Endothelial cell of hepatic sinusoid (primary cell): ENCODE results near the gene GABPA.

Experiments
- in situ Hi-C: cut with HindIII; loops from 2 replicates; pipeline ENCODE4 v1.10.0; 2017; ENCODE audit warnings: low sequenced_read_pairs

Gene GABPA

DNA sequence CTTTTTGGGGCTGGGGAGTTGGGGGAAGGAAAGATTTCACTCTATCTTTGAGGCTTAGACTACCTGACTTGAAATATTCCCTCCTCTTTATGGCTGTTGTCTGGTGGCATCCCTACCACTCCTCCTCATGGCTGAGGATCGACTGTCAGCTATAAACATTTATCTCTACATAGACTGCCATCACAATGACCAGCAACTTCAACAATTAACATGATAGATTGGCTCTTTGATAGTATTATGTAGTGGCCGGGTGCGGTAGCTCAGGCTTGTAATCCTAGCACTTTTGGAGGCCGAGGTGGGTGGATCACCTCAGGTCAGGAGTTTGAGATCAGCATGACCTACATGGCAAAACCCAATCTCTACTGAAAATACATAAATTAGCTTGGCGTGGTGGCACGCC is 72.4 kb downstream of the GABPA start:
- in situ Hi-C loops, result no loop called here

DNA sequence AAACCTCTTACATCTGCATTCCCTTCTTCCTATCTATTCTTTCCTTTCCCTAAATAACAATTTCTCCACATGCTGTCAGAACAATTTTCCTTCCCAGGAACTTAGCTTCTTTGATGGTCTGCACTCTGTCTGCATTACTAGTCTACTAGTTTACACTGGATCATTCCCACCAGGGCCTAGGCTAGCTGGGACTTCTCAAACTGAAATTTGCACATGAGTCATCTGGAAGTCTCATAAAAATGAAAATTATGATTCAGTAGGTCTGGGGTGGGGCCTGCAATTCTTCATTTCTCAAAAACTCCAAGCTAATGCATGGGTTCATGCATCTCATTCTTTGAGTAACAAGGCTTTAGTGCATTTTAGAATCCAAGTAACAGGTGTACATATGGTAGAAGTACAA is 74.2 kb downstream of the GABPA start:
- in situ Hi-C loops, result no loop called here

DNA sequence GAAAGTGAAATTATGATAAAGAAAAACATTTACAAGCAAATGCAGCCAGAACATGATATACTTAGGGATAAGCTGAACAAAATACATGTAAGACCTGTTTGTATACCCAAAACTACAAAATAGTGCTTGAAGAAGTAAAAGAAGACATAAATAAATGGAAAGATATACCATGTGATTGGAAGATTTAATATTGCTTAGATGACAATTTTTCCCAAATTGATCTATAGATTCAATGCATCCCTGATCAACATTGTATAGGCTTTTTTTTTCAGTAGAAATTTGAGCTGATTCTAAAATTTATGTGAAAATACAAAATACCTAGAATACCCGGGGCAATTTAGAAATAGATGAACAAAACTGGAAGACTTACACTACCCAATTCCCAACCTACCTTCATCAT is 76.4 kb downstream of the GABPA start:
- in situ Hi-C loops, result no loop called here

DNA sequence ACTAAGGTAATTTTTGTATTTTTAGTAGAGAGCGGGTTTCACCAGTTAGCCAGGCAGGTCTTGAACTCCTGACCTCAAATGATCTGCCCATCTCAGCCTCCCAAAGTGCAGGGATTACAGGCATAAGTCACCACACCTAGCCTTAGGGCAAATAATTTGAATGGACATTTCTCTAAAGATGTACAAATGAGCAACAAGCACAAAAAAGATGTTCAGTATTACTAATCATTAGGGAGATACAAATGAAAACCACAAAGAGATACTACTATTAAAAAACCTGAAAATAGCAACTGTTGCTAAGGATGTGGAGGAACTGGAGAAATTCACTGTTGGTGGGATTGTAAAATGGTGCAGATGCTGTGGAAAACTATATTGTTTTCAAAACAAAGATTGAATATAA is 79.1 kb downstream of the GABPA start:
- in situ Hi-C loops, result no loop called here

DNA sequence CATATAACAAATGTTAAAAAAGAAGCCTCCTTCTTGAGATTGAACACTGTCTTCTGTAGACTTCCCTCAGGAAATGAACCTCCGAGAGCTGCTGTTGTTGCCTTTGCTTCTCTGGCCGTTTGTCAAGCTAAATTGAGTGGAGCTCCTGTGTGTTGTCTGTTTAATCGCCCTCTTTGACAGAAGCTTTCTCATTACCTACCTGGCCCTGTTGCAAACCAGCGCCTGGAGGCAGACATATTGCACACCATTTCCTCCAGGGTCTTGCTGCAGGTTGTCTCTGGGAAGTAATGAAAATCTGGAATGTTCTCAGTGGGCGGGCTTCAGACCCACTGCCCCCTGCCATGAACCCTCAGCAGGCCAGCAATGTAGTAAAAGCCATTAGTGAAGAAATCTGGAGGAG is 83.3 kb downstream of the GABPA start:
- in situ Hi-C loops, result no loop called here

DNA sequence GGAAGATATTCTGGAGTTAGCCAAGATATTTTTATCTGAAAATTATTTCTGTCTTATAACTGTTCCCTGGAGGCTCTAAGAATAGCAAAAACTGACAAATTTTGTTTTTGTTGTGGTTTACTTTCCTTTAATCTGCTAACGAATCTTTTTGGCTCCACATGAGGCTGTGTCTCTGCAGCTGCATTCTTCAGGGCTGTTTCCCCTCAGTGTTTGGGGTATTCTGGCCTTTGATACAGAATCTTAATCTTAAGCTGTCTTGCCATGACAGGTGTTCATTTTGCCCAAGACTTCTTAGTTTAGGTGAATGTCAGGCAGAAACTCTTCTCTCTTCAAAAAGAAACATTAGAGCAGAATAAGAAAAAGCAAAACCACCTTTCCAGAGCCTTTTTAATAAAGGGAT is 83.8 kb downstream of the GABPA start:
- in situ Hi-C loops, result no loop called here
